ENCODE results near the gene ZNG1F. TPM values are rescaled to one million over a fixed set of nuclear protein-coding genes. Genes with fewer than 3 reads are reported as not detected.
"Not testable (repeated sequence)": the region's sequence is repeated elsewhere in the genome, so short reads cannot be mapped to it uniquely, and the experiment has no call there.

Gene ZNG1F
- total RNA-seq, 1 donor from 2014 or later: 20.4 TPM

- DNase-seq (ENCODE audit: low read depth, low spot score): not testable (repeated sequence)
Observed at GRCh38 chr9:41123812-41124211, 65.3 kb downstream of the ZNG1F start.

GRCh38 chr9:41123396-41123795 lies 65.7 kb downstream of the ZNG1F start:
- not testable (repeated sequence) for DNase-seq (ENCODE audit: low read depth, low spot score)

GRCh38 chr9:41120696-41121095 lies 68.4 kb downstream of the ZNG1F start:
- DNase-seq (ENCODE audit: low read depth, low spot score): not testable (repeated sequence)

- not testable (repeated sequence) for DNase-seq (ENCODE audit: low read depth, low spot score)
Observed at GRCh38 chr9:41119719-41120118, 69.4 kb downstream of the ZNG1F start.

GRCh38 chr9:41119311-41119710 lies 69.8 kb downstream of the ZNG1F start:
- DNase-seq (ENCODE audit: low read depth, low spot score): not testable (repeated sequence)

GRCh38 chr9:41113348-41113747 lies 75.8 kb downstream of the ZNG1F start:
- not testable (repeated sequence) for DNase-seq (ENCODE audit: low read depth, low spot score)

- not testable (repeated sequence) for DNase-seq (ENCODE audit: low read depth, low spot score)
Observed at GRCh38 chr9:41111414-41111813, 77.7 kb downstream of the ZNG1F start.

GRCh38 chr9:41110913-41111312 lies 78.2 kb downstream of the ZNG1F start:
- DNase-seq (ENCODE audit: low read depth, low spot score): not testable (repeated sequence)

GRCh38 chr9:41109253-41109652 lies 79.9 kb downstream of the ZNG1F start:
- DNase-seq (ENCODE audit: low read depth, low spot score): not testable (repeated sequence)

- DNase-seq (ENCODE audit: low read depth, low spot score): not testable (repeated sequence)
Observed at GRCh38 chr9:41108816-41109215, 80.3 kb downstream of the ZNG1F start.

- DNase-seq (ENCODE audit: low read depth, low spot score): not testable (repeated sequence)
Observed at GRCh38 chr9:41106472-41107116, 82.5 kb downstream of the ZNG1F start.

- DNase-seq (ENCODE audit: low read depth, low spot score): not testable (repeated sequence)
Observed at GRCh38 chr9:41105557-41106253, 83.4 kb downstream of the ZNG1F start.

GRCh38 chr9:41104542-41104941 lies 84.6 kb downstream of the ZNG1F start:
- DNase-seq (ENCODE audit: low read depth, low spot score): not testable (repeated sequence)

- not testable (repeated sequence) for DNase-seq (ENCODE audit: low read depth, low spot score)
Observed at GRCh38 chr9:41100508-41100907, 88.6 kb downstream of the ZNG1F start.

- DNase-seq (ENCODE audit: low read depth, low spot score): not testable (repeated sequence)
Observed at GRCh38 chr9:41098759-41099158, 90.4 kb downstream of the ZNG1F start.

- DNase-seq (ENCODE audit: low read depth, low spot score): not testable (repeated sequence)
Observed at GRCh38 chr9:41095060-41095459, 94.1 kb downstream of the ZNG1F start.

- not testable (repeated sequence) for DNase-seq (ENCODE audit: low read depth, low spot score)
Observed at GRCh38 chr9:41094010-41094773, 94.9 kb downstream of the ZNG1F start.

GRCh38 chr9:41090922-41091321 lies 98.2 kb downstream of the ZNG1F start:
- DNase-seq (ENCODE audit: low read depth, low spot score): not testable (repeated sequence)

GRCh38 chr9:41090386-41090785 lies 98.7 kb downstream of the ZNG1F start:
- not testable (repeated sequence) for DNase-seq (ENCODE audit: low read depth, low spot score)

GRCh38 chr9:41088450-41089059 lies 100.6 kb downstream of the ZNG1F start:
- not testable (repeated sequence) for DNase-seq (ENCODE audit: low read depth, low spot score)

GRCh38 chr9:41087929-41088328 lies 101.2 kb downstream of the ZNG1F start:
- DNase-seq (ENCODE audit: low read depth, low spot score): not testable (repeated sequence)

Data from pulmonary artery endothelial cell (primary cell).